A673 (cell line): ENCODE data around the gene MARK1.

ENCODE experiments used
- CTCF ChIP-seq: fragments of 300-800, 200-600 bp; sonication (generic); conservative IDR thresholded peaks from 2 replicates; pipeline ENCODE4 v1.5.1; 2017; ENCODE audit warnings: low read depth, mild to moderate bottlenecking, antibody characterized with exemption, low read length, moderate library complexity, mixed read lengths
- EZH2 ChIP-seq: fragments of 200-600 bp; sonication (generic); IDR thresholded peaks from 2 replicates; pipeline ENCODE4 v1.6.1; 2017; ENCODE audit warnings: borderline replicate concordance, low read depth, mild to moderate bottlenecking, mixed read lengths, antibody characterized with exemption, low read length; ENCODE audit not compliant: poor library complexity, severe bottlenecking

GRCh38 chr1:220577926-220578325 lies 50.0 kb downstream of the MARK1 start:
- TF ChIP-seq EZH2 (no peak), CTCF (no peak)
